Measurements from ENCODE around the gene GPBP1. TPM values are rescaled to one million over a fixed set of nuclear protein-coding genes. Genes with fewer than 3 reads are reported as not detected.
A peak's percentile ranks its signal among the peaks of the same experiment; 100 is the strongest.

Gene GPBP1
- total and polyA plus RNA-seq, 9 of the 15 experiments (the other 6 are each of a cell fraction or from before 2014, with no cell fraction given): 31.0 to 109 (median 68.4) TPM

GRCh38 chr5:57137401-57137800 is 36.5 kb upstream of the GPBP1 start:
- Histone ChIP-seq H3K4me3 (no peak overlapping the region), H3K27ac (ENCODE audit: extremely low read depth, low read depth, low read length) (no peak overlapping the region), H3K4me1 (replicated peaks in 1 of 2; ENCODE audit: control insufficient read depth in 2 of 2, insufficient read depth in 2 of 2, low read length in 2 of 2) (peaks cover 0 to 2% of the 10 kb centered on the region in 2 experiments; a peak in 2 of 5 replicates), H3K36me3 (ENCODE audit: control insufficient read depth, insufficient read depth, low read length) (no peaks in the 10 kb centered on the region), H4K20me1 (replicated peaks; ENCODE audit: control insufficient read depth, insufficient read depth, low read length) (no peaks in the 10 kb centered on the region), H3K9me1 (ENCODE audit: control insufficient read depth, insufficient read depth, low read length) (no peaks in the 10 kb centered on the region), H2AFZ (ENCODE audit: low read depth, low read length) (no peak overlapping the region), H3K9me3 (replicated peaks; ENCODE audit: control insufficient read depth, insufficient read depth, low read depth, low read length) (no peaks in the 10 kb centered on the region; the same call in 1 of the 2 replicates), H3K79me2 (ENCODE audit: control insufficient read depth, insufficient read depth, low read length) (no peaks in the 10 kb centered on the region), H3K9ac (ENCODE audit: insufficient read depth in 1 of 2, low read depth in 2 of 2, low read length in 2 of 2) (no peak overlapping the region), H3K4me2 (ENCODE audit: insufficient read depth, low read length) (no peak overlapping the region), H3K27me3 (ENCODE audit: control insufficient read depth in 2 of 2, insufficient read depth in 2 of 2, low read length in 2 of 2) (peaks cover 5 to 17% of the 10 kb centered on the region in 2 experiments; a peak in 3 of 5 replicates)
- BruUV-seq (replicated peaks): no TSS peak
- intact Hi-C loops (cut with micrococcal nuclease) (loop anchor here (2.0 to 10.0 kb wide), 2 partner anchors 143 to 867 kb away; no protein-coding TSS in a partner anchor), in situ Hi-C loops (cut with MboI) (loop anchor here (5.0 kb wide), 1 partner anchor 235 kb away; no protein-coding TSS in a partner anchor)
- 0% methylated on average over 2 of the region's 2 CpGs for WGBS (ENCODE audit: insufficient coverage, low coverage, missing lambda C conversion rate)
- TF ChIP-seq RBM25 (IDR thresholded peaks at IDR 0.05; ENCODE audit: low read depth, low read length, severe bottlenecking): no peak
- no peak for TF ChIP-seq TRIM24 (IDR thresholded peaks at IDR 0.05)
- TF ChIP-seq WHSC1 (IDR thresholded peaks at IDR 0.05; ENCODE audit: low read length): no peak
- no peak for TF ChIP-seq NCOA4 (IDR thresholded peaks at IDR 0.05; ENCODE audit: partially characterized antibody)
- TF ChIP-seq PHF21A (IDR thresholded peaks at IDR 0.05; ENCODE audit: borderline replicate concordance, low read depth): no peak
- no peak for TF ChIP-seq IRF1 (CRISPR knock-in tag; IDR thresholded peaks at IDR 0.05; ENCODE audit: borderline replicate concordance)
- FAIRE-seq (no peak), ATAC-seq (no peak), DNase-seq (ENCODE audit: extremely low read depth in 1 of 4, low spot score in 3 of 4) (peak in 1 of 4 experiments; percentile 8)
- POLR2A ChIA-PET: interaction anchor here (1.5 kb wide), 1 partner anchor 227 kb away, joined by 5 read pairs; no protein-coding TSS in a partner anchor
- CTCF ChIA-PET (ENCODE audit: low intra/inter-chr PET ratio): interaction anchor here (1.2 to 1.4 kb wide), 4 partner anchors 84 to 867 kb away, joined by 4 to 6 read pairs (median 5); no protein-coding TSS in a partner anchor
